Ramos (cell line): Measurements from ENCODE around the gene TCP11.

ENCODE experiments used
- in situ Hi-C: fragments of 300-500 bp; cut with MboI; formaldehyde crosslinking; loops from one replicate; pipeline ENCODE4 v1.14.3; 2022; ENCODE audit warnings: low sequenced_read_pairs; ENCODE audit not compliant: unreplicated experiment

The TCP11 gene

DNA sequence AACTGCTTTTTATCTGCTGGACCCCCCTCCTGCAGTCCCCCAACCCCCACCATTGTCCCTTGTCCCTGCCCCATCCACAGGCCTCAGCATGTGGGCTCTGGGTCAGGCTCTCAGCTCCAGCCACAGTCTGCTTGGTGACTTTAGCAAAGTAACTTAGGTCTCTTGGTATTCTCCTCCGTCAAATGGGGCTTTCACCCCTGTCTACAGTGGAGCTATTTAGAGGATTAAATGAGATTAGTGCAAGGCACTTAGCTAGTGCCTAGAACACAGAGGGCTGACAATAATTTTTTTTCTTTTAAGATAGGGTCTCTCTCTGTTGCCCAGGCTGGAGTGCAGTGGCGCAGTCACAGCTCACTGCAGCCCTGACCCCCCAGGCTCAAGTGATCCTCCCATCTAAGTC lies 71.9 kb downstream of the TCP11 start:
- in situ Hi-C loops, result no loop called here

- in situ Hi-C loops, result no loop called here
Measured at GRCh38 chr6:35068644-35069043, 72.5 kb downstream of the TCP11 start.

- in situ Hi-C loops, result no loop called here
Measured at GRCh38 chr6:35068206-35068605, 72.9 kb downstream of the TCP11 start.
